ENCODE results near the gene ANKRD28.

The ANKRD28 gene

GRCh38 chr3:15726043-15726442, 71.7 kb downstream of the ANKRD28 start:
- DNase-seq, result no peak

- DNase-seq, result no peak
These were observed 73.3 kb downstream of the ANKRD28 start for GRCh38 chr3:15724446-15724845.

GRCh38 chr3:15723624-15723884, 74.2 kb downstream of the ANKRD28 start:
- no peak for DNase-seq

- no peak for DNase-seq
These were observed 74.7 kb downstream of the ANKRD28 start for GRCh38 chr3:15722877-15723623.

GRCh38 chr3:15716178-15716577, 81.6 kb downstream of the ANKRD28 start:
- DNase-seq, result no peak

- DNase-seq, result no peak
These were observed 83.3 kb downstream of the ANKRD28 start for GRCh38 chr3:15714448-15714847.

GRCh38 chr3:15713364-15713763, 84.4 kb downstream of the ANKRD28 start:
- DNase-seq, result no peak

- no peak for DNase-seq
These were observed 86.5 kb downstream of the ANKRD28 start for GRCh38 chr3:15711281-15711680.

- DNase-seq, result no peak
These were observed 88.7 kb downstream of the ANKRD28 start for GRCh38 chr3:15708882-15709677.

- DNase-seq, result no peak
These were observed 90.0 kb downstream of the ANKRD28 start for GRCh38 chr3:15707779-15708178.

GRCh38 chr3:15703346-15703745, 94.4 kb downstream of the ANKRD28 start:
- no peak for DNase-seq

GRCh38 chr3:15694628-15695027, 103.2 kb downstream of the ANKRD28 start:
- DNase-seq, result no peak

- DNase-seq, result no peak
These were observed 104.4 kb downstream of the ANKRD28 start for GRCh38 chr3:15693355-15693754.

- no peak for DNase-seq
These were observed 107.0 kb downstream of the ANKRD28 start for GRCh38 chr3:15690748-15691147.

- DNase-seq, result no peak
These were observed 107.5 kb downstream of the ANKRD28 start for GRCh38 chr3:15690230-15690629.

GRCh38 chr3:15685927-15686326, 111.9 kb downstream of the ANKRD28 start:
- DNase-seq, result no peak

- DNase-seq, result no peak
These were observed 114.5 kb downstream of the ANKRD28 start for GRCh38 chr3:15683253-15683652.

GRCh38 chr3:15682561-15683185, 115.1 kb downstream of the ANKRD28 start:
- no peak for DNase-seq

GRCh38 chr3:15681668-15682067, 116.1 kb downstream of the ANKRD28 start:
- no peak for DNase-seq

- DNase-seq, result no peak
These were observed 118.5 kb downstream of the ANKRD28 start for GRCh38 chr3:15679306-15679705.

- DNase-seq, result no peak
These were observed 121.5 kb downstream of the ANKRD28 start for GRCh38 chr3:15676259-15676658.

GRCh38 chr3:15673536-15673935, 124.2 kb downstream of the ANKRD28 start:
- no peak for DNase-seq

- DNase-seq, result no peak
These were observed 130.3 kb downstream of the ANKRD28 start for GRCh38 chr3:15667484-15667883.
